Stimulated activated CD8-positive, alpha-beta memory T cell treated with anti-CD3 and anti-CD28 coated beads, Interleukin-2, amount 100 ng/mL, for 48 hours (primary cell): ENCODE data around the gene MARCO.

Experiments
- DNase-seq, 2 donors: peaks; one replicate each; pipeline ENCODE4 v3.0.0-alpha.2; 2020; ENCODE audit warnings: low read depth in 2 of 2

MARCO gene

DNA sequence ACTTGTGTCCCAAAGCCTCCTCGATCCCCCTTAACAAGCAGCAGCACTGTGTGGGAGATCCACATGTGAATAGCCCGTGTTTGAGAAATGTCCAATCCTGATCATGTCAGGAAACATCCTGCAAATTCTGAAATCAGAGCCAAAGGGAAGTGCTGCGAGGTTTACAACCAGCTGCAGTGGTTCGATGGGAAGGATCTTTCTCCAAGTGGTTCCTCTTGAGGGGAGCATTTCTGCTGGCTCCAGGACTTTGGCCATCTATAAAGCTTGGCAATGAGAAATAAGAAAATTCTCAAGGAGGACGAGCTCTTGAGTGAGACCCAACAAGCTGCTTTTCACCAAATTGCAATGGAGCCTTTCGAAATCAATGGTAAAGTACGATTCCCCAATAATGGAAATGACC is at the start of gene MARCO:
MARCO (plus strand) TSS at position 164 of the 400 bp plus-strand sequence; CDS start at position 271, 107 bp downstream.
- no peak for DNase-seq

GRCh38 chr2:118893100-118893499 is 48.9 kb upstream of the MARCO start:
- no peak for DNase-seq

- DNase-seq, result no peak
These were observed 39.5 kb upstream of the MARCO start for GRCh38 chr2:118902266-118903028.

DNA sequence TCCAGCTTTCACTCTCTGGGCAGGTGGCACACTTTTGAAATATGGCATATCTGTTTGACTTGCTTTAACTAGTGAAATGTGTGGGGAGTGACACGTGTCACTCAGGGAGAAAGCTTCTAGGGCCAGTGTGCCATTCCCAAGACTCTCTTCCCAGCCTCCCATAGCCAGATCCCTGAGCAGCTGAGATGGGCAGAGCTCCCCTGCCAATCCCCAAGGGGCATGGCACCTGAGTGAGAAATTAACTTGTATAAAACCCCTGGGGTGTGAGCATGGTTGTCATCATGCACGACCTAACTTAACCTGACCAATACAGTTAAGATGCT is 39.0 kb upstream of the MARCO start:
- no peak for DNase-seq

GRCh38 chr2:118903551-118904479 is 38.2 kb upstream of the MARCO start:
- no peak for DNase-seq

DNA sequence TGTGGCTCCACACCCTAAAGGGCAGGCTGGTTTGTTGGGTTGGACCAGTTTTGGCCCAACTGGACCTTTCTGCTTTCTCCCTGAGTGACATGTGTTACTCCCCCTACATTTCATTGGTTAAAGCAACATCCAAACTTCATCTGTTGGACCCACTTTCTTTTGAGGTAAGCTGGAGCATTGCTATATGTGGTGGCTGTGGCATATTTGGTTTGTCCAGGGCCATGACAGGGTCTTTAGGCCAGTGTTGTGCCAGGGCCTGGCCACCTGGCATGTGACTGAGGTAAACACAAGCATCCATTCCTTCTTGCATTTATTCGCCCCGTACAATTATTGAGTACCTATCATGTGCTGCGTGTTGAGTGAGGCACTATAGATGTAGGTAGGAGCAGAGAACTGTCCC is 36.8 kb upstream of the MARCO start:
- DNase-seq, result no peak

DNA sequence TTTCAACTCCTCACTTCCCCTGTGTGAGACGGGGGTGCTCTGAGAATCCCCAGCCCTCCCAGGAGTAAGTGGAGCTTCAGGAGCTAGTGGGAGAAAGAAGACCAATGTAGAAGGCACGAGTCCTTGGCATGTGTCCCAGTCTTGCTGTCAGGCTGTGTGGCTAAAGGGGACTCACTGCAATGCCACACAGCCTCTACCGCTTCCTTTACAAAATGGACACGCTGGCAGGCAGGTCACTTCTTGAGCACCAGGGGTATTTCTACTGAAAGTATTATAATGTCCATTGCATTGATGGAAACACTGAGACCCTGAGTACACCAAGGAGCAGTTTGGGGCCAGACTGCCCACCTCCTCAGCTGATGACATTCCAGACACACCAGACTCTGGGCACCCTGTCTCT is 35.8 kb upstream of the MARCO start:
- no peak for DNase-seq

DNA sequence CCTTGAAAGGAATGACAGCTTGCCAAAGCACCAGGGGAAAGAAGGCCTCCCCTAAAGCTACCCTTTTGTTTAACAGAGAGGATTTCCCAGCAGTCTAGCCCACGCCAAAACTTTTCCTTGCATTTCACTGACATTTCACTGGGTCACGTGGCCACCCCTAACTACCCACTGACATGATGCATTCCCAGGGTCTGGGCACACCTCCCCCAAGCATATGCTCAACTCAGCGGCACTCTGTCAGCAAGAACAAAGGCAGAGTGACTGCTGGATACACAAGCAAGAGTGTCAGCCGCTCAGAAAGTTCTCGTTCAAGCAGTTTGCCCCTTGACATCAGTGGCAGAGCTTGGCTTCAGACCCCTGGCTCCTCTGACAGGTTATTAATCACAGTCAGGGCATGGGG is 34.2 kb upstream of the MARCO start:
- no peak for DNase-seq

- DNase-seq, result no peak
These were observed 32.8 kb upstream of the MARCO start for GRCh38 chr2:118909191-118909590.

DNA sequence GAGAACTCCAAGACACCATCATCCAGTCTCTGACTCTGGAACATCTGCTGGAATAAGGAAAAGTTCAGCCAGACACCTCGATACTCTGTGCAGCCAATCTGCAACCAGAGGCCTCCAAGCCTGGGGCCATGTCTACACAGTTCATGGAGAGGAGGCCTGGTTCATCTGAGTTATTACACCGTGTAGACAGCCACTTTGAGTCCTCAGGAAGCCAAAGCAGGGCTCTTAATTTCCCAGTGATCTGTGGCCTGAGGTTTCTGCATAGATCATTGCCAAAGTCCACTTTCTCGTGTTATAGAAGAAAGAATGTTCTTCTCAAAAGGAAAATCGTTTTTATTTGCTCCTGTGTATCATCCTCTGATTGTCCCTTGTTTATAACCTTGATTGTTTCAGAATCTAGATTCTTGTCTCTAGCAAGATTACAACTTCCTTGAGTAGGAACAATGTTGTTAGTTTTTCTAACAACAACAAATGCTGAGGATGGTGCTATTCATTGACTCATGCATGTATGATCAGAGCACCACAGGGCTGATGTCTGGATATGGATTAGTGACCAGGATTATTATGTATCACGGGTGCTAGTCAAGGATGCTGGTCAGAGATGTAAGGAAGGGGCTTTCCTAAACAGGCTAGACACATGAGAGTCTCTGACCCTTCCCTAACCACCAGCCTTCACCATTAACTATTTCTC is 30.7 kb upstream of the MARCO start:
- DNase-seq, result no peak

- no peak for DNase-seq
These were observed 30.1 kb upstream of the MARCO start for GRCh38 chr2:118911936-118912335.

DNA sequence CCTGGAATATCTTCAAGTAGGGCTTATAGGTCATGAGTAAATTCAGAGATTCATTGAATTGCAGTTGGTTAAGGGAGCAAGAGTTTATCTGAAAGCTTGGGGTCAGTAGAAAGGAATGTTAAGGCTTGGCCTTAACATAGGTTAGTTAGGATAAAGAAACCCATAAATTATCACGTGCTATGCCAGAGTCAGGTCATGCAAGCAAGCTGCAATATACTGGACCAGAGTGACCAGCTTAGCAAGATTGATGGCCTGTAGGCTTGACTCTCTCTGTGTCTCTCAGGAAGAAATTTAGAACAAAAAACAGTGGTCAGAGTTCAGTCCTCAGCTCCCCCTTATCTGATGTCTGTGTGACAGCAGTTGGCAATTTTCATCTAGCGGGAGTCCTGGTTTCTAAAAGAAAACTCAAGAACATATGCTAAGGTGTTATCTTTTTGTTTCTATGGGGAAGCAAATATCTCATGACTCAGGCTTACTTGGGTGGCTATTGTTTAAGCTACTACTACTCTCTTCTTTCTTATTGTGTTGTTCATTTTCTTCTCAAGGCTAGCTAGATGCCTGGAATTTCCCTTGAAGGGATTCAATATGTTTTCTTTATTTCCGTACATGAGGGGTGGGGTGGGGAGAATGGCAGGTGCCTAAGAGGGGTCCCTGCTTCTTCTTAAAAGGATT is 28.7 kb upstream of the MARCO start:
- DNase-seq, result no peak

- no peak for DNase-seq
These were observed 28.0 kb upstream of the MARCO start for GRCh38 chr2:118913803-118914645.

DNA sequence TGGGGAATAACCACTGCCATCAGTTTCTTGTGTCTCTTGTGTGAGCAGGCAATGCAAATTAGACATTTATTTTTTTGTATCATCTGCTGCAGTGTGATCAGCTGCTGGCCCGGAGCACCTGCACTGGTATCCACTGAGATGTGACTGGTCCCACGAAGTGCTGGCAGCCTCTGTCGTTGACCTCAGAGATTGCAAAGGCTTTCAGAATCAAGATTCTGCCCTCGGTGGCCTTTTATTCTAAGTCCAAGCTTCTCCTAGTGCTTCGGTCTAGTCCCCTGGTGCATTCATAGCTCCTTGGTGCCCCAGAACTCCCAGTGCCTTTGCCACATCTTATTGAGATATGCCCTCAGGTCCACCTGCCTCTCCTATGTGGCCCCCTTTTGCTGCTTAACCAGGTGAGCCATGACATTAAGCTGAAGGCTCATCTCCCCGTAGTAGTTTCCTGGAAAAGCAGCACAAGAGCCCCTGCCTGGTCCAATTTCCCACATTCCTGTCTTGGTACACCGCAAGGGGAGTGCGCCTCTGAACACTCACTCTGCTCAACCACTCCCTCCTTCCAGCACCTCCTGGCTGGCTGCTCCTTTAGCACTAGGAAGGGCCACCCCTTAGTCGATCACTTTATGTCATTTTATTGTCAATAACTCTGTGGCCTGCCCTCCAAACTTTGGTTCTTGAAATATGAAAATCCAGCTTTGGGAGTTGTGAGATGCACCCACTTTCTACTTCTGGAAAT is 27.1 kb upstream of the MARCO start:
- no peak for DNase-seq

DNA sequence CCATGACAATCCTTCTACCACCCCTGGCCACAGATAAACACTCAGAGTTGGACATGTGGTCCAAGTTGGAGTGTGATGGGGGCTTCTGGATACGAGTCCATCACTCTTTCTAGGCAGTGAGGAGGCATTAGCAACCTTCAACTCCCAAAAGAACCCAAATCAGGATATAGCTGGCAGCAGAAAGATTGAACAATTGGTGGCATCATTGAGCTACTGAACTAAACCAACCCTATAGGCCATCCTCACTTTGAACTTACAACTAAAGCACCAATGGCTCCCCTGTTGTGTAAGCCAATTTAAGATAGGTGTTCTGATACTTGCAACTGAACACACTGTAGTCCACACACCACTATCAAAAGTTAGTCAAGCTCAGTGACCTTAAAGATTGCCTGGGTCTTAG is 24.0 kb upstream of the MARCO start:
- DNase-seq, result no peak

DNA sequence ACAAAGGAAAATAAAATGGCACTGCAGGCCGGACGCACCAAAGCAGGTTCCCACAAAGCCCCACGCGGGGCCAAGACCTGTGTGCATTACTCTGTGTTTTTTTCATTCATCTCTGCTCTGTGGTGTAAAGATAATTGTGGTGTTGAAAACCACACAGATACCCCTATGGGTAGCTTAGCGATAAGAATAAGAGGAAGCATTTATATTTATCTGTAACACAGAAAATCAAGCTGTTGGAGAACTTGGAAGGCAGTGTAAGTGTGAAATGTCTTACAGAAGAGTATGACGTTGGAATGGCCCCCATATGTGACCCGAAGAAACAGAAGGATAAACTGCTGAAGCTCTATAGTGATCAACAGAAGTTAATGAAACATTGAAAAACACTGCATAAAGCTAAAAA is 20.3 kb upstream of the MARCO start:
- DNase-seq, result no peak

DNA sequence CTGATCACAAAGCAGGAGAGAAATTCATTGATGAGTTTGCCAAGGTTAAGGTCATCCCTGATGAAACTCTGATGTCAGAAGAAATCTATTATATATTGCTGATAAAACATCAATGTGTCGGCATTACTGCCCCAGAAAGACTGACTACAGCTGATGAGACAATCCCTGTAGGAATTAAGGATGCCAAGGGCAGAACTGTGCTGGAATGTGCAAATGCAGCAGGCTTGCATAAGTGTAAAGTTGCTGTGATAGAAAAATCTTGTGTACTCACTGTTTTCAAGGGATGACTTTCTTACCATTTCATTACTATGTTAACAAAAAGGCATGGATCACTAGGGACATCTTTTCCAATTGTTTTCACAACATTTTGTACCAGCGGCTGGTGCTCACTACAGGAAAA is 19.7 kb upstream of the MARCO start:
- DNase-seq, result no peak

- no peak for DNase-seq
These were observed 18.6 kb upstream of the MARCO start for GRCh38 chr2:118923371-118923770.

GRCh38 chr2:118925476-118925875 is 16.5 kb upstream of the MARCO start:
- no peak for DNase-seq

DNA sequence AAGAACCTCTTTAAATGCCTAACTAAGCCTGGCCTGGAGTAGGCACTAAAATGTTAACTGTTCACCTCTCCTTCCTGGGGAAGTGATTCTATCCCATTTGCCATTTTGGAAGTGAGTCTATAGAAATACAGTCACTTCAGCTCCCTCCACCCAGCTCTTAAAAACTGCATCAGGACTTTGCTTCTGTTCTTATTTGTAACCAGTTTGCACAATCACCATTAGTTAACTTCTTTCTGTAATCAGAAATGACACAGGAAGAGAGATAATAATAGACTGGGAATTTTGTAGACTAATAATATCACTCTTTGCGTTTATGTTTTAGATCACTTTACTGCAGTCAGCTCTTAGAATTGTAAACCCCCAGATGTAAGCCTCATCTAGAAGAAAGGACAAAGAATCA is 16.0 kb upstream of the MARCO start:
- no peak for DNase-seq
